ENCODE data around the gene TECTB. TPM values are rescaled to one million over a fixed set of nuclear protein-coding genes. Genes with fewer than 3 reads are reported as not detected.

Gene TECTB
- total RNA-seq, 1 donor from 2014 or later = not detected

- FAIRE-seq (no peak), DNase-seq (ENCODE audit: low read depth) (no peak)
- H3K27me3 ChIP-seq (ENCODE audit: insufficient read depth, low read length) = no peaks in the 10 kb centered on the region
- H3K9ac ChIP-seq (ENCODE audit: low read length) = no peak overlapping the region
- H3K36me3 ChIP-seq (ENCODE audit: insufficient read depth, low read length) = no peaks in the 10 kb centered on the region
- no peak overlapping the region for H3K4me2 ChIP-seq (ENCODE audit: low read length)
- no peak for TF ChIP-seq EZH2 (IDR thresholded peaks at IDR 0.05; ENCODE audit: insufficient read depth, low read length)
- TF ChIP-seq, protein P1, sequence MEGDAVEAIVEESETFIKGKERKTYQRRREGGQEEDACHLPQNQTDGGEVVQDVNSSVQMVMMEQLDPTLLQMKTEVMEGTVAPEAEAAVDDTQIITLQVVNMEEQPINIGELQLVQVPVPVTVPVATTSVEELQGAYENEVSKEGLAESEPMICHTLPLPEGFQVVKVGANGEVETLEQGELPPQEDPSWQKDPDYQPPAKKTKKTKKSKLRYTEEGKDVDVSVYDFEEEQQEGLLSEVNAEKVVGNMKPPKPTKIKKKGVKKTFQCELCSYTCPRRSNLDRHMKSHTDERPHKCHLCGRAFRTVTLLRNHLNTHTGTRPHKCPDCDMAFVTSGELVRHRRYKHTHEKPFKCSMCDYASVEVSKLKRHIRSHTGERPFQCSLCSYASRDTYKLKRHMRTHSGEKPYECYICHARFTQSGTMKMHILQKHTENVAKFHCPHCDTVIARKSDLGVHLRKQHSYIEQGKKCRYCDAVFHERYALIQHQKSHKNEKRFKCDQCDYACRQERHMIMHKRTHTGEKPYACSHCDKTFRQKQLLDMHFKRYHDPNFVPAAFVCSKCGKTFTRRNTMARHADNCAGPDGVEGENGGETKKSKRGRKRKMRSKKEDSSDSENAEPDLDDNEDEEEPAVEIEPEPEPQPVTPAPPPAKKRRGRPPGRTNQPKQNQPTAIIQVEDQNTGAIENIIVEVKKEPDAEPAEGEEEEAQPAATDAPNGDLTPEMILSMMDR (IDR thresholded peaks at IDR 0.05; ENCODE audit: insufficient read depth, low read depth, low read length) = no peak
- Mint-ChIP-seq H3K4me1 (ENCODE audit: low read depth, unreplicated experiment) (no peaks in the 10 kb centered on the region), H3K4me3 (ENCODE audit: unreplicated experiment) (no peak overlapping the region), H3K27me3 (ENCODE audit: low read depth, unreplicated experiment) (peaks cover 18% of the 10 kb centered on the region), H3K36me3 (ENCODE audit: low read depth, unreplicated experiment) (no peaks in the 10 kb centered on the region), H3K9me3 (ENCODE audit: unreplicated experiment) (no peaks in the 10 kb centered on the region), H3K27ac (ENCODE audit: unreplicated experiment) (no peak overlapping the region)
- H3K4me3 ChIP-seq (ENCODE audit: insufficient read depth, low read depth, low read length) = no peak overlapping the region
- no peaks in the 10 kb centered on the region for H4K20me1 ChIP-seq (ENCODE audit: insufficient read depth, low read length)
- H2AFZ ChIP-seq (ENCODE audit: low read depth, low read length) = no peak overlapping the region
- no peaks in the 10 kb centered on the region for H3K79me2 ChIP-seq (ENCODE audit: insufficient read depth, low read length)
- no peak overlapping the region for H3K27ac ChIP-seq (ENCODE audit: low read depth, low read length)
- no peaks in the 10 kb centered on the region for H3K9me3 ChIP-seq (ENCODE audit: insufficient read depth, low read depth, low read length)
- H3K4me1 ChIP-seq (ENCODE audit: insufficient read depth, low read length) = no peaks in the 10 kb centered on the region
Measured at GRCh38 chr10:112294169-112294568, 11.0 kb downstream of the TECTB start.

DNA sequence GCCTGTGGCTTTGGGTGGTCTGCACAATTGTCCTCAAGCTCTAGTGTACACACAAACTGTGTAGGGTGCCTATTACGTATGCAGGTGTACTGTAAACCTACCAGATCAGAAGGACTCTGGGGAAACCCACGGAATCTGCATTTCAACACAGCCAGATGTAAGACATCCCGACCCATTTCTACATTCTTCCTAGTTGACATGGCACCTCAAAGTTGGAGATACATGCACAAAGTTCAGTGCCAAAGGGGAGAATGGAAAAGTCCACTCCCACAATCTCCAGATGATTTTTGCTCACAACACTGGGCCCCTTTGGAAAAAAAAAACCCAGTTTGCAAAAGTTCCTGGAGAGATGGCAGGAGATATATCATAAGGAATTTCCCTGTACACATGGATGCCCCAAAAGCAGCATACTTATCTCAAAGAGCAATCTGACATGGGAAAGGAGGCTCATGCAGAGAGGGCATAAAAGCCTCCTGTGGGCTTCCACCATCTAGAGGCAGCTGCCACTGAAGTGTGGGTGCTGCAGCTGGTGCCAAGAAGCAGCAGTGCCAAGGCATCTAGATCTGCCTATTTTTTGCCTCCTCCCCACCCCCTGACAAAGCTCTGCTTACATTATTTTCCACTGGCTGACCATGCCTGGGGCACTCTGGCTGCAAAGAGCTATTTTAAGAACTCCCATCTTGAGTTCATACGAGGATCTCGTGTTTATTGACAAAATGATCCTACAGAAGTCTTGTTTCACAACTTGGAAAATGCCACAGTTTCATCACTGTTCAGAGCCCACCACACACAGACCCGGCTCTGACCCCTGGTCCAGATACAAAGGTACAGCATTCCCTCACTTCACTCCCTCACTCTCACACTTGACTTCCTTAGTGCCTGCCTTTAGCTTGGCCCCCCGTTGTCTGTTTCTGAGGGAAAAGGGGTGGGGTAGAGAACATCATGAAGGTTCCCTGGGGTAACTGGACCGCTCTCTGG is 12.9 kb downstream of the TECTB start:
- H3K4me1 ChIP-seq (ENCODE audit: insufficient read depth, low read length) = no peaks in the 10 kb centered on the region
- Mint-ChIP-seq H3K4me3 (ENCODE audit: unreplicated experiment) (no peak overlapping the region), H3K27ac (ENCODE audit: unreplicated experiment) (no peak overlapping the region), H3K9me3 (ENCODE audit: unreplicated experiment) (no peaks in the 10 kb centered on the region), H3K27me3 (ENCODE audit: low read depth, unreplicated experiment) (peaks cover 22% of the 10 kb centered on the region), H3K36me3 (ENCODE audit: low read depth, unreplicated experiment) (no peaks in the 10 kb centered on the region), H3K4me1 (ENCODE audit: low read depth, unreplicated experiment) (no peaks in the 10 kb centered on the region)
- TF ChIP-seq, protein P1 (IDR thresholded peaks at IDR 0.05; ENCODE audit: insufficient read depth, low read depth, low read length) = no peak
- no peak for TF ChIP-seq EZH2 (IDR thresholded peaks at IDR 0.05; ENCODE audit: insufficient read depth, low read length)
- H4K20me1 ChIP-seq (ENCODE audit: insufficient read depth, low read length) = no peaks in the 10 kb centered on the region
- no peak overlapping the region for H3K9ac ChIP-seq (ENCODE audit: low read length)
- H3K4me3 ChIP-seq (ENCODE audit: insufficient read depth, low read depth, low read length) = no peak overlapping the region
- H3K79me2 ChIP-seq (ENCODE audit: insufficient read depth, low read length) = no peaks in the 10 kb centered on the region
- no peaks in the 10 kb centered on the region for H3K9me3 ChIP-seq (ENCODE audit: insufficient read depth, low read depth, low read length)
- no peaks in the 10 kb centered on the region for H3K36me3 ChIP-seq (ENCODE audit: insufficient read depth, low read length)
- no peak overlapping the region for H3K4me2 ChIP-seq (ENCODE audit: low read length)
- H2AFZ ChIP-seq (ENCODE audit: low read depth, low read length) = no peak overlapping the region
- H3K27ac ChIP-seq (ENCODE audit: low read depth, low read length) = no peak overlapping the region
- no peaks in the 10 kb centered on the region for H3K27me3 ChIP-seq (ENCODE audit: insufficient read depth, low read length)
- DNase-seq (ENCODE audit: low read depth) (no peak), FAIRE-seq (no peak)

- Histone ChIP-seq H2AFZ (ENCODE audit: low read depth, low read length) (no peak overlapping the region), H3K9ac (ENCODE audit: low read length) (no peak overlapping the region), H3K36me3 (ENCODE audit: insufficient read depth, low read length) (no peaks in the 10 kb centered on the region), H3K9me3 (ENCODE audit: insufficient read depth, low read depth, low read length) (no peaks in the 10 kb centered on the region), H3K4me2 (ENCODE audit: low read length) (no peak overlapping the region), H4K20me1 (ENCODE audit: insufficient read depth, low read length) (no peaks in the 10 kb centered on the region), H3K4me1 (ENCODE audit: insufficient read depth, low read length) (no peaks in the 10 kb centered on the region), H3K27ac (ENCODE audit: low read depth, low read length) (no peak overlapping the region), H3K79me2 (ENCODE audit: insufficient read depth, low read length) (no peaks in the 10 kb centered on the region), H3K4me3 (ENCODE audit: insufficient read depth, low read depth, low read length) (no peak overlapping the region), H3K27me3 (ENCODE audit: insufficient read depth, low read length) (no peaks in the 10 kb centered on the region)
- TF ChIP-seq EZH2 (IDR thresholded peaks at IDR 0.05; ENCODE audit: insufficient read depth, low read length) = no peak
- TF ChIP-seq, protein P1 (IDR thresholded peaks at IDR 0.05; ENCODE audit: insufficient read depth, low read depth, low read length) = no peak
- no peaks in the 10 kb centered on the region for H3K36me3 Mint-ChIP-seq (ENCODE audit: low read depth, unreplicated experiment)
- FAIRE-seq (no peak), DNase-seq (ENCODE audit: low read depth) (no peak)
- H3K9me3 Mint-ChIP-seq (ENCODE audit: unreplicated experiment) = no peaks in the 10 kb centered on the region
- H3K27ac Mint-ChIP-seq (ENCODE audit: unreplicated experiment) = no peak overlapping the region
- no peak overlapping the region for H3K4me3 Mint-ChIP-seq (ENCODE audit: unreplicated experiment)
- H3K4me1 Mint-ChIP-seq (ENCODE audit: low read depth, unreplicated experiment) = no peaks in the 10 kb centered on the region
- H3K27me3 Mint-ChIP-seq (ENCODE audit: low read depth, unreplicated experiment) = peaks cover 21% of the 10 kb centered on the region
Measured at GRCh38 chr10:112296908-112297331, 13.7 kb downstream of the TECTB start.
